K562 (cell line): Measurements from ENCODE around the gene HP1BP3. TPM values are rescaled to one million over a fixed set of nuclear protein-coding genes. Genes with fewer than 3 reads are reported as not detected.

Source experiments
- ARID4B ChIP-seq: sonication (generic); formaldehyde crosslinking; IDR thresholded peaks from 2 replicates; pipeline ENCODE4 v1.8.0; 2022; ENCODE audit warnings: mild to moderate bottlenecking, missing genetic modification reagents
- BRD4 ChIP-seq: fragments of 200-600 bp; sonication (generic); IDR thresholded peaks from 2 replicates; pipeline ENCODE4 v1.6.1; 2017; ENCODE audit warnings: inconsistent platforms
- CBX5 ChIP-seq: IDR thresholded peaks from 2 replicates; pipeline ENCODE4 v1.6.1; 2014; ENCODE audit warnings: low read depth, borderline replicate concordance
- CHD1 ChIP-seq: fragments of 200-600 bp; sonication (generic); IDR thresholded peaks from one replicate; pipeline ENCODE4 v1.6.1; 2012; ENCODE audit warnings: mild to moderate bottlenecking, moderate library complexity, low read length, inconsistent platforms
- CREM ChIP-seq: IDR thresholded peaks from 2 replicates; pipeline ENCODE4 v1.6.1; 2014; ENCODE audit warnings: antibody characterized with exemption, low read depth
- ESRRA ChIP-seq: fragments of 450-650 bp; IDR thresholded peaks from 2 replicates; pipeline ENCODE4 v1.6.1; 2014; ENCODE audit warnings: low read depth, mild to moderate bottlenecking, moderate library complexity, borderline replicate concordance
- FOXA1 ChIP-seq: fragments of 450-650 bp; IDR thresholded peaks from 2 replicates; pipeline ENCODE4 v1.6.1; 2016; ENCODE audit warnings: mild to moderate bottlenecking, borderline replicate concordance
- JUN ChIP-seq, 2 experiments: sonication (generic) in 1 of 2; formaldehyde crosslinking in 1 of 2; IDR thresholded peaks; 2 replicates each; pipeline versions ENCODE4 v1.6.1 to v1.8.0; 2012 to 2022; ENCODE audit warnings: borderline replicate concordance in 2 of 2, mild to moderate bottlenecking in 2 of 2, improper control_type of control experiment in 1 of 2, low read depth in 1 of 2, low read length in 1 of 2, missing genetic modification reagents in 1 of 2
- KLF10 ChIP-seq: fragments of 250-450 bp; sonication (Bioruptor Pico); IDR thresholded peaks from 2 replicates; pipeline ENCODE4 v1.6.1; 2021; ENCODE audit warnings: matching md5 sums
- NONO ChIP-seq, 2 experiments: fragments of 200-400 bp in 1 of 2; fragments of 450-650 bp in 1 of 2; formaldehyde crosslinking in 1 of 2; IDR thresholded peaks; 2 replicates each; pipeline ENCODE4 v1.6.1; 2017; ENCODE audit warnings: low read depth in 2 of 2, mild to moderate bottlenecking in 2 of 2, moderate library complexity in 2 of 2, low read length in 1 of 2
- PCBP1 ChIP-seq: fragments of 200-400 bp; formaldehyde crosslinking; IDR thresholded peaks from 2 replicates; pipeline ENCODE4 v1.6.1; 2018; ENCODE audit warnings: mild to moderate bottlenecking, low read depth, low read length; ENCODE audit not compliant: poor library complexity, severe bottlenecking
- SMARCB1 ChIP-seq: IDR thresholded peaks from 2 replicates; pipeline ENCODE4 v1.6.1; 2011; ENCODE audit warnings: improper control_type of control experiment, low read depth; ENCODE audit not compliant: insufficient read length
- SRSF1 ChIP-seq: fragments of 200-400 bp; formaldehyde crosslinking; IDR thresholded peaks from 2 replicates; pipeline ENCODE4 v1.6.1; 2017; ENCODE audit warnings: mild to moderate bottlenecking, low read depth, low read length, moderate library complexity
- ZNF551 ChIP-seq: fragments of 250-450 bp; sonication (Bioruptor Pico); IDR thresholded peaks from 2 replicates; pipeline ENCODE4 v1.5.0; 2021; ENCODE audit warnings: mild to moderate bottlenecking, moderate library complexity
- ZNF766 ChIP-seq: fragments of 200-800 bp; sonication (Bioruptor generic); conservative IDR thresholded peaks from 2 replicates; pipeline ENCODE4 v1.6.1; 2016; ENCODE audit warnings: missing genetic modification characterization, missing compliant biosample characterization
- polyA plus RNA-seq, 8 experiments: library from polyadenylated mRNA; depleted of rRNA in 4 of 8; stranded (reverse) in 5 of 8; unstranded in 3 of 8; fragments of >200 nt; fragmentation: Nextera tagmentation in 2 of 8; fragmentation: Illumina TruSeq in 1 of 8; extraction: Ambion mirVana in 2 of 8; extraction: Trizol in 1 of 8; gene quantifications; 2 replicates each; pipeline versions ENCODE4 v1.2.1 to v1.2.3, GENCODE V29; 2011 to 2014; ENCODE audit warnings: inconsistent platforms in 1 of 8, missing spikeins in 1 of 8
- total RNA-seq, 7 experiments: library from RNA; depleted of rRNA in 6 of 7; stranded (reverse); fragments of >200 nt in 6 of 7; fragmentation: Illumina TruSeq in 2 of 7; extraction: Trizol in 2 of 7; gene quantifications; 2 replicates each; pipeline versions ENCODE4 v1.2.1 to v1.2.3, GENCODE V29; 2011 to 2021; ENCODE audit warnings: low replicate concordance in 1 of 7
- TF ChIP-seq, protein P1 (sequence below): fragments of 250-450 bp; sonication (Bioruptor Pico); IDR thresholded peaks from 2 replicates; pipeline ENCODE4 v1.8.0; 2021; ENCODE audit warnings: moderate library complexity, mild to moderate bottlenecking, inconsistent platforms
- TF ChIP-seq, protein P2 (sequence below), 2 experiments: fragments of 450-650 bp in 1 of 2; sonication (generic) in 1 of 2; formaldehyde crosslinking in 1 of 2; IDR thresholded peaks in 1 of 2; conservative IDR thresholded peaks in 1 of 2; 2 replicates each; pipeline versions ENCODE4 v1.6.1 to v1.8.1; 2016 to 2023; ENCODE audit warnings: mild to moderate bottlenecking in 2 of 2, moderate library complexity in 2 of 2, inconsistent platforms in 1 of 2, missing genetic modification reagents in 1 of 2

Gene HP1BP3
- total and polyA plus RNA-seq, 9 of the 15 experiments (the other 6 are each of a cell fraction or from before 2014, with no cell fraction given) = 57.3 to 513 (median 240) TPM

DNA sequence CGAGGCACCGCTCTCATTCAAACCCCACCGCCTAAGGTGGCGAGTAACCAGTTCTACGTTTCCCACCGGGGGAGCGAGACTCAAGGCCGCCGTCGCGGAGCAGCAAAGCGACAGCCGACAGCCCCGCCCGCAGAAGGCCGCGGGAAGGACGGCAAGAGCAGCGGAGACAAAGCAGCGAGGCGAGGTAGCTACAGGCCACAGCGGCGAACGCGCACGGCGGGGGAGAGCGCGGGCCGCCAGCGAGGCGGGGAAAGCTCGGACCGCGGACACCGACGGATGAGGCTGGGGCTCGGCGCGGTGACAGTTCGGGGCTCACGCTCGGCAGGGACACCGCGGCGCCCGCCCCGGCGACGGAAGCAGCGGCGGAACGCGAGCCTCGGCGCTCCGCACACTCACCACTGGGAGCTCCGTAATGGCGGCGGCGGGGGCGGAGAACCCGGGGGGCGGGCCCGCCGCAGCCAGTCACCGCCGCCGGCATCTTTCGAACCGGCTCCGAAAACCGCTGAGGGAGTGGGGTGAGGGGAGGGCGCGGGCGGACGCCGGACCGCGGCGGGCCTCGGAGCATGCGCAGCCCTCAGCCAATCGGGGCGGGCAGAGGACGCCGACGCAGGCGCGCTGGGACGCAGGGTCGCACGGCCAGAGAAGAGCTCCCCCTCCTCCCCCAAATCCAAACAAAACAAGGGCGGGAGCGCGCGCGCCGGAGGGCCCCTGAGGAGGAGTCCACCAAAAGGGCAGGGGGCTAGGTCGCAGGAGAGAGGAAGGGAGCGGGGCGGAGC is 666 bp downstream of the HP1BP3 start (continued):
- TF ChIP-seq CREM (peak; percentile 63), SRSF1 (0 out of 2 replicates have a peak, but pooled peaks have one; percentile 19), CHD1 (peak; percentile 93), ESRRA (no peak; the same call in none of the 2 replicates), JUN (IDR thresholded peaks at IDR 0.05; ENCODE audit: borderline replicate concordance, low read depth, low read length) (no peak; the same call in 1 of the 2 replicates), JUN (CRISPR knock-in tag; IDR thresholded peaks at IDR 0.05; ENCODE audit: borderline replicate concordance) (0 out of 2 replicates have a peak, but pooled peaks have one; percentile 24), NONO (IDR thresholded peaks at IDR 0.05; ENCODE audit: low read depth in 2 of 2, low read length in 1 of 2) (peak in 1 of 2 experiments; percentile 85; a peak in 3 of 4 replicates), ZNF551 (no peak), SMARCB1 (no peak), PCBP1 (peak; percentile 37), ARID4B (CRISPR knock-in tag) (peak; percentile 89), ZNF766 (CRISPR knock-in tag) (no peak), FOXA1 (no peak), KLF10 (CRISPR knock-in tag) (no peak), BRD4 (no peak), CBX5 (no peak)
- TF ChIP-seq, protein P1, sequence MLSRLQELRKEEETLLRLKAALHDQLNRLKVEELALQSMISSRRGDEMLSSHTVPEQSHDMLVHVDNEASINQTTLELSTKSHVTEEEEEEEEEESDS (CRISPR knock-in tag) = no peak
- TF ChIP-seq, protein P2, sequence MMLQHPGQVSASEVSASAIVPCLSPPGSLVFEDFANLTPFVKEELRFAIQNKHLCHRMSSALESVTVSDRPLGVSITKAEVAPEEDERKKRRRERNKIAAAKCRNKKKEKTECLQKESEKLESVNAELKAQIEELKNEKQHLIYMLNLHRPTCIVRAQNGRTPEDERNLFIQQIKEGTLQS (IDR thresholded peaks at IDR 0.05) = no peak
- TF ChIP-seq, protein P2 (CRISPR knock-in tag; conservative IDR thresholded peaks at IDR 0.05) = peak; percentile 73
